MCF 10A (cell line): ENCODE results near the gene LRP1. TPM values are rescaled to one million over a fixed set of nuclear protein-coding genes. Genes with fewer than 3 reads are reported as not detected.

Experiments
- Bru-seq: library from RNA; stranded (reverse); fragments of 400-500 nt; gene quantifications from one replicate; lab custom pipeline; 2021; lab: Mats Ljungman, UMichigan
- BruChase-seq, 2 experiments: library from RNA; stranded (reverse); fragments of 400-500 nt; gene quantifications; one replicate each; lab custom pipeline; 2021; lab: Mats Ljungman, UMichigan
- BruUV-seq: library from RNA; stranded (reverse); fragments of 400-500 nt; replicated peaks from 2 replicates; lab custom pipeline; 2021; lab: Mats Ljungman, UMichigan
- CTCF ChIA-PET: fragments of 300-600 bp; sonication (Branson Sonifier 250); formaldehyde crosslinking; extraction: SDS; loops from one replicate; lab custom pipeline; 2021; ENCODE audit warnings: antibody characterized with exemption, inconsistent platforms; lab: Yijun Ruan, JAX
- POLR2A ChIA-PET: fragments of 300-600, 350-650 bp; sonication (Branson Sonifier 250); formaldehyde crosslinking; extraction: SDS; loops from one replicate; lab custom pipeline; 2020; ENCODE audit warnings: antibody characterized with exemption, inconsistent platforms; lab: Yijun Ruan, JAX
- DNase-seq: peaks from one replicate; pipeline ENCODE4 v3.0.0-alpha.2; 2018; ENCODE audit not compliant: unreplicated experiment
- H3K27ac Mint-ChIP-seq: one replicate; pipeline ENCODE4 v1.8.0; 2022; ENCODE audit warnings: mild to moderate bottlenecking, low read depth, mixed read lengths; ENCODE audit not compliant: unreplicated experiment
- H3K27me3 Mint-ChIP-seq: one replicate; pipeline ENCODE4 v1.8.0; 2022; ENCODE audit warnings: mixed read lengths; ENCODE audit not compliant: insufficient read depth, unreplicated experiment
- H3K36me3 Mint-ChIP-seq: one replicate; pipeline ENCODE4 v1.8.0; 2022; ENCODE audit warnings: mild to moderate bottlenecking, moderate library complexity, mixed read lengths; ENCODE audit not compliant: insufficient read depth, unreplicated experiment
- H3K4me1 Mint-ChIP-seq: one replicate; pipeline ENCODE4 v1.8.0; 2022; ENCODE audit warnings: mixed read lengths; ENCODE audit not compliant: insufficient read depth, unreplicated experiment
- H3K4me3 Mint-ChIP-seq: one replicate; pipeline ENCODE4 v1.8.0; 2022; ENCODE audit warnings: mild to moderate bottlenecking, moderate library complexity, mixed read lengths; ENCODE audit not compliant: unreplicated experiment
- H3K9me3 Mint-ChIP-seq: one replicate; pipeline ENCODE4 v1.8.0; 2022; ENCODE audit warnings: mixed read lengths; ENCODE audit not compliant: unreplicated experiment
- CTCF ChIP-seq: fragments of 200-600 bp; IDR thresholded peaks from one replicate; pipeline ENCODE4 v1.8.0; 2022; ENCODE audit warnings: antibody characterized with exemption, mild to moderate bottlenecking; ENCODE audit not compliant: unreplicated experiment
- intact Hi-C: fragments of 100-400 bp; cut with micrococcal nuclease; formaldehyde crosslinking; loops from 2 replicates; pipeline ENCODE4 v1.14.1; 2022
- long read RNA-seq: library from polyadenylated mRNA; stranded (forward); transcript quantifications from one replicate; pipeline ENCODE4 v2.0.0, GENCODE V29; 2022
- total RNA-seq: library from RNA; stranded (reverse); gene quantifications from 2 replicates; pipeline ENCODE4 v1.2.3, GENCODE V29; 2022

Gene LRP1
- total RNA-seq, result 18.9 and 25.3 TPM in 2 replicates
- Bru-seq, nascent RNA, result percentile 32 among the genes with signal in this experiment
- percentile 52 among the genes with signal in this experiment for BruChase-seq, experiment 1, labeled RNA remaining after a 6-hour chase
- percentile 42 among the genes with signal in this experiment for BruChase-seq, experiment 2, labeled RNA remaining after a 2-hour chase
- long read RNA-seq, partial matches to known transcripts, result 16 of 17 reads
- long read RNA-seq, other reads (novel, unspliced or antisense), result 1 of 17 reads

GRCh38 chr12:57127726-57128518, at the start of gene LRP1:
LRP1 (plus strand) TSS chr12:57128483; CDS start chr12:57128965, 482 bp downstream.
- DNase-seq, result peak; percentile 85
- intact Hi-C loops, result no loop called here
- no peak for TF ChIP-seq CTCF
- Mint-ChIP-seq H3K9me3 (no peaks in the 10 kb centered on the region), H3K4me1 (peaks cover 30% of the 10 kb centered on the region), H3K27ac (peak within 1 kb of the TSS; percentile 77), H3K27me3 (no peaks in the 10 kb centered on the region), H3K4me3 (peak within 1 kb of the TSS; percentile 86), H3K36me3 (no peaks in the 10 kb centered on the region)
- no TSS peak for BruUV-seq
- CTCF ChIA-PET, result interaction anchor here (0.5 to 19.4 kb wide), 11 partner anchors 10 to 113 kb away, joined by 3 to 530 read pairs (median 3); partner anchors contain the start of gene STAT6
- POLR2A ChIA-PET, result interaction anchor here (0.6 to 6.5 kb wide), 22 partner anchors 8 to 440 kb away, joined by 3 to 111 read pairs (median 4); partner anchors contain the start of genes NAB2, NACA, PTGES3 and STAT6

GRCh38 chr12:57078519-57079404, 49.5 kb upstream of the LRP1 start, which contains the start of gene NEMP1:
NEMP1 (minus strand) TSS chr12:57078791; CDS start chr12:57078745, 46 bp downstream.
- ChIA-PET CTCF (interaction anchor here (0.7 to 8.1 kb wide), 15 partner anchors 10 to 395 kb away, joined by 3 to 66 read pairs (median 5); partner anchors contain the start of gene STAT6), POLR2A (interaction anchor here (0.6 to 10.3 kb wide), 34 partner anchors 10 to 1093 kb away, joined by 3 to 162 read pairs (median 4); partner anchors contain the start of genes LRP1, NAB2, NACA and PTGES3)
- peak within 1 kb of the TSS; percentile 97 for H3K27ac Mint-ChIP-seq
- H3K4me3 Mint-ChIP-seq, result peak within 1 kb of the TSS; percentile 100
- H3K9me3 Mint-ChIP-seq, result no peaks in the 10 kb centered on the region
- DNase-seq, result peak; percentile 100
- intact Hi-C loops, result no loop called here
- H3K27me3 Mint-ChIP-seq, result no peaks in the 10 kb centered on the region
- H3K4me1 Mint-ChIP-seq, result no peaks in the 10 kb centered on the region
- TF ChIP-seq CTCF, result no peak
- H3K36me3 Mint-ChIP-seq, result peaks cover 7% of the 10 kb centered on the region
- no TSS peak for BruUV-seq

GRCh38 chr12:57079821-57080220, 48.5 kb upstream of the LRP1 start:
- intact Hi-C loops, result no loop called here
- H3K27ac Mint-ChIP-seq, result peak overlapping the region; percentile 97

More at GRCh38 chr12:57079821-57080220, 48.5 kb upstream of the LRP1 start:
- Mint-ChIP-seq H3K9me3 (no peaks in the 10 kb centered on the region), H3K27me3 (no peaks in the 10 kb centered on the region), H3K4me3 (no peak overlapping the region), H3K36me3 (peaks cover 7% of the 10 kb centered on the region), H3K4me1 (no peaks in the 10 kb centered on the region)
- BruUV-seq, result no TSS peak
- no peak for TF ChIP-seq CTCF
- DNase-seq, result no peak
- ChIA-PET POLR2A (interaction anchor here (0.8 to 10.3 kb wide), 16 partner anchors 11 to 396 kb away, joined by 3 to 162 read pairs (median 7); partner anchors contain the start of genes LRP1, NAB2, NACA and PTGES3), CTCF (interaction anchor here (0.6 to 8.1 kb wide), 14 partner anchors 11 to 394 kb away, joined by 3 to 66 read pairs (median 6); partner anchors contain the start of gene STAT6)
